ENCODE data around the gene FGF4. TPM values are rescaled to one million over a fixed set of nuclear protein-coding genes. Genes with fewer than 3 reads are reported as not detected.

FGF4 gene
- polyA plus RNA-seq, 1 donor from 2014 or later: not detected

Other genes starting within 250 kb of the FGF4 start
- gene CCND1, start 134.2 kb downstream of the FGF4 start, polyA plus RNA-seq (ENCODE audit: insufficient read depth, low read depth, low replicate concordance): 8.4 TPM
- gene LTO1, start 100.0 kb downstream of the FGF4 start, polyA plus RNA-seq (ENCODE audit: insufficient read depth, low read depth, low replicate concordance): 11.6 TPM
- gene FGF19, start 71.3 kb downstream of the FGF4 start, polyA plus RNA-seq (ENCODE audit: insufficient read depth, low read depth, low replicate concordance): not detected
- gene FGF3, start 44.1 kb upstream of the FGF4 start, polyA plus RNA-seq (ENCODE audit: insufficient read depth, low read depth, low replicate concordance): not detected

Data from brain (organoid and tissue), 1 donor.